ELR (cell line): ENCODE measurements around the gene KRT73.

ENCODE experiments used
- DNase-seq: peaks from one replicate; pipeline ENCODE4 v3.0.0-alpha.2; 2015; ENCODE audit warnings: low read depth

The KRT73 gene

GRCh38 chr12:52617403-52617785, 965 bp downstream of the KRT73 start:
- DNase-seq = no peak

- no peak for DNase-seq
These were observed 1.5 kb downstream of the KRT73 start for GRCh38 chr12:52616680-52617402.

GRCh38 chr12:52615912-52616311, 2.4 kb downstream of the KRT73 start:
- no peak for DNase-seq

GRCh38 chr12:52615208-52615868, 3.0 kb downstream of the KRT73 start:
- peak; percentile 10 for DNase-seq

- DNase-seq = no peak
These were observed 3.8 kb downstream of the KRT73 start for GRCh38 chr12:52614381-52615207.

GRCh38 chr12:52613384-52614030, 4.9 kb downstream of the KRT73 start:
- no peak for DNase-seq

GRCh38 chr12:52612431-52613383, 5.7 kb downstream of the KRT73 start:
- no peak for DNase-seq

- DNase-seq = no peak
These were observed 7.3 kb downstream of the KRT73 start for GRCh38 chr12:52611080-52611468.

GRCh38 chr12:52608826-52609630, 9.3 kb downstream of the KRT73 start:
- no peak for DNase-seq

- no peak for DNase-seq
These were observed 10.2 kb downstream of the KRT73 start for GRCh38 chr12:52608161-52608560.

GRCh38 chr12:52607314-52607713, 11.0 kb downstream of the KRT73 start:
- DNase-seq = no peak

GRCh38 chr12:52606581-52607218, 11.7 kb downstream of the KRT73 start:
- DNase-seq = no peak

GRCh38 chr12:52606096-52606495, 12.3 kb downstream of the KRT73 start:
- DNase-seq = no peak

- DNase-seq = no peak
These were observed 12.8 kb downstream of the KRT73 start for GRCh38 chr12:52605542-52605941.

- no peak for DNase-seq
These were observed 13.5 kb downstream of the KRT73 start for GRCh38 chr12:52604859-52605258.

- DNase-seq = peak; percentile 34
These were observed 15.0 kb downstream of the KRT73 start for GRCh38 chr12:52603314-52603713.

- DNase-seq = no peak
These were observed 15.8 kb downstream of the KRT73 start for GRCh38 chr12:52602552-52602951.

- no peak for DNase-seq
These were observed 16.7 kb downstream of the KRT73 start for GRCh38 chr12:52601671-52602070.

- DNase-seq = no peak
These were observed 17.3 kb downstream of the KRT73 start, which contains the start of gene KRT72 for GRCh38 chr12:52600941-52601481. KRT72 (minus strand) TSS chr12:52601463; CDS start chr12:52601452, 11 bp downstream.
